NB4 (cell line): Measurements from ENCODE around the gene FAM72B.
"Not testable (repeated sequence)": the region's sequence is repeated elsewhere in the genome, so short reads cannot be mapped to it uniquely, and the experiment has no call there.

Experiments
- CTCF ChIP-seq: IDR thresholded peaks from one replicate; pipeline ENCODE4 v1.5.1; 2012; ENCODE audit warnings: low read depth, low read length
- MAX ChIP-seq: IDR thresholded peaks from 2 replicates; pipeline ENCODE4 v1.6.1; 2011; ENCODE audit warnings: low read depth, low read length
- MYC ChIP-seq: IDR thresholded peaks from 2 replicates; pipeline ENCODE4 v1.6.1; 2011; ENCODE audit warnings: low read depth, low read length
- POLR2A ChIP-seq: IDR thresholded peaks from 2 replicates; pipeline ENCODE4 v1.6.1; 2011; ENCODE audit warnings: mild to moderate bottlenecking; ENCODE audit not compliant: insufficient read length; ENCODE audit errors: extremely low read depth

- not testable (repeated sequence) for TF ChIP-seq CTCF, POLR2A, MYC, MAX
Measured at GRCh38 chr1:121157609-121158008, 26.5 kb downstream of the FAM72B start.
